VCaP (cell line): Measurements from ENCODE around the gene LTB4R.

Experiments used
- H3K27ac ChIP-seq: fragments of 450-650 bp; 2 replicates; pipeline ENCODE4 v1.5.1; 2017
- CTCF ChIP-seq: fragments of 450-650 bp; conservative IDR thresholded peaks from 2 replicates; pipeline ENCODE4 v1.5.1; 2017; ENCODE audit warnings: mild to moderate bottlenecking, moderate library complexity

The LTB4R gene

GRCh38 chr14:24340606-24341005, 29.3 kb downstream of the LTB4R start:
- no peak for TF ChIP-seq CTCF
- no peak overlapping the region for H3K27ac ChIP-seq

- no peak overlapping the region for H3K27ac ChIP-seq
- no peak for TF ChIP-seq CTCF
Observed at GRCh38 chr14:24342889-24343288, 31.6 kb downstream of the LTB4R start.

GRCh38 chr14:24343795-24344660, 32.7 kb downstream of the LTB4R start:
- no peak for TF ChIP-seq CTCF
- H3K27ac ChIP-seq, result no peak overlapping the region

GRCh38 chr14:24347134-24347533, 35.8 kb downstream of the LTB4R start:
- H3K27ac ChIP-seq, result no peak overlapping the region
- TF ChIP-seq CTCF, result no peak

GRCh38 chr14:24348186-24348585, 36.9 kb downstream of the LTB4R start:
- no peak overlapping the region for H3K27ac ChIP-seq
- TF ChIP-seq CTCF, result no peak

GRCh38 chr14:24349742-24350141, 38.4 kb downstream of the LTB4R start:
- no peak overlapping the region for H3K27ac ChIP-seq
- no peak for TF ChIP-seq CTCF

- TF ChIP-seq CTCF, result peak; percentile 23; the same call in 1 of the 2 replicates
- no peak overlapping the region for H3K27ac ChIP-seq
Observed at GRCh38 chr14:24351517-24351916, 40.2 kb downstream of the LTB4R start.
